H1 (cell line): ENCODE measurements around the gene TCIRG1. TPM values are rescaled to one million over a fixed set of nuclear protein-coding genes. Genes with fewer than 3 reads are reported as not detected.

Source experiments
- CTCF ChIA-PET: fragments of 300-600 bp; sonication (Branson Sonifier 250); formaldehyde crosslinking; loops from one replicate; lab custom pipeline; 2021; ENCODE audit not compliant: partially characterized antibody; lab: Charles Lee
- POLR2A ChIA-PET: fragments of 300-600 bp; sonication (Branson Sonifier 250); formaldehyde crosslinking; loops from one replicate; lab custom pipeline; 2021; ENCODE audit warnings: inconsistent platforms; ENCODE audit not compliant: partially characterized antibody; lab: Charles Lee
- DNase-seq, 2 experiments: peaks; one replicate each; pipeline versions ENCODE4 v3.0.0 to v3.0.0-alpha.2; 2010 to 2022; ENCODE audit warnings: low spot score in 2 of 2, low read depth in 1 of 2, mixed read lengths in 1 of 2
- FAIRE-seq: peaks from 2 replicates; lab custom pipeline; 2011; peaks lifted over from hg19 to GRCh38; lab: Jason Lieb, UNC
- H2AFZ ChIP-seq: 2 replicates; pipeline ENCODE4 v1.8.1; 2012; ENCODE audit warnings: low read length, inconsistent platforms
- H2AK5ac ChIP-seq: 2 replicates; pipeline ENCODE4 v1.6.1; 2013; ENCODE audit warnings: low read depth, low read length
- H2BK120ac ChIP-seq: replicated peaks from 2 replicates; pipeline ENCODE3; 2013; ENCODE audit warnings: low read depth, low read length, inconsistent platforms
- H2BK12ac ChIP-seq: 2 replicates; pipeline ENCODE4 v1.6.1; 2013; ENCODE audit warnings: low read depth, low read length
- H2BK15ac ChIP-seq: 2 replicates; pipeline ENCODE4 v1.6.1; 2013; ENCODE audit warnings: low read length
- H2BK20ac ChIP-seq: 2 replicates; pipeline ENCODE4 v1.6.1; 2013; ENCODE audit warnings: low read length
- H2BK5ac ChIP-seq: 2 replicates; pipeline ENCODE4 v1.6.1; 2013; ENCODE audit warnings: low read depth, low read length
- H3K14ac ChIP-seq: 2 replicates; pipeline ENCODE4 v1.6.1; 2013; ENCODE audit warnings: inconsistent platforms; ENCODE audit not compliant: insufficient read length
- H3K18ac ChIP-seq: 2 replicates; pipeline ENCODE4 v1.6.1; 2013; ENCODE audit warnings: low read length; ENCODE audit errors: extremely low read depth
- H3K23ac ChIP-seq: 2 replicates; pipeline ENCODE4 v1.6.1; 2013; ENCODE audit warnings: inconsistent platforms; ENCODE audit not compliant: insufficient read length
- H3K23me2 ChIP-seq: 2 replicates; pipeline ENCODE4 v1.6.1; 2013; ENCODE audit warnings: low read depth, low read length
- H3K27ac ChIP-seq: 2 replicates; pipeline ENCODE4 v1.6.1; 2011; ENCODE audit warnings: low read depth, low read length, inconsistent platforms
- H3K27me3 ChIP-seq, 4 experiments: replicated peaks in 1 of 4; 1 replicate in 1 of 4; 2 replicates in 3 of 4; pipeline versions ENCODE4 v1.6.1 to v1.8.1; 2011 to 2013; ENCODE audit warnings: low read length in 3 of 4, mild to moderate bottlenecking in 3 of 4, inconsistent platforms in 2 of 4, mixed read lengths in 2 of 4, moderate library complexity in 1 of 4; ENCODE audit not compliant: control insufficient read depth in 3 of 4, insufficient read depth in 3 of 4; ENCODE audit errors: extremely low read depth in 1 of 4
- H3K36me3 ChIP-seq, 4 experiments: 2 replicates each; pipeline versions ENCODE4 v1.6.1 to v1.8.1; 2011 to 2013; ENCODE audit warnings: mild to moderate bottlenecking in 4 of 4, low read length in 3 of 4, moderate library complexity in 2 of 4, control low read depth in 1 of 4, inconsistent platforms in 1 of 4; ENCODE audit not compliant: insufficient read depth in 4 of 4, control insufficient read depth in 2 of 4
- H3K4ac ChIP-seq: replicated peaks from 2 replicates; pipeline ENCODE3; 2013; ENCODE audit warnings: low read length, low read depth, mixed read lengths, inconsistent platforms; ENCODE audit not compliant: insufficient read length
- H3K4me1 ChIP-seq, 4 experiments: replicated peaks in 1 of 4; 1 replicate in 1 of 4; 2 replicates in 3 of 4; pipeline versions ENCODE4 v1.6.1 to v1.8.1; 2011 to 2013; ENCODE audit warnings: low read length in 3 of 4, inconsistent platforms in 2 of 4, mixed read lengths in 1 of 4; ENCODE audit not compliant: insufficient read depth in 4 of 4, control insufficient read depth in 3 of 4
- H3K4me2 ChIP-seq, 2 experiments: 2 replicates each; pipeline versions ENCODE4 v1.6.1 to v1.8.1; 2011 to 2013; ENCODE audit warnings: low read depth in 2 of 2, low read length in 2 of 2, control low read depth in 1 of 2, inconsistent platforms in 1 of 2, mild to moderate bottlenecking in 1 of 2; ENCODE audit not compliant: insufficient read depth in 1 of 2
- H3K4me3 ChIP-seq, 4 experiments: fragments of 200-600, 300-600 bp in 1 of 4; sonication (generic), shearing (Covaris generic), sonication (Bioruptor Twin) in 1 of 4; 2 replicates each; pipeline versions ENCODE4 v1.5.1 to v1.8.1; 2011 to 2016; ENCODE audit warnings: low read length in 4 of 4, low read depth in 3 of 4, control low read depth in 2 of 4, inconsistent platforms in 2 of 4, mild to moderate bottlenecking in 2 of 4, mixed read lengths in 1 of 4, moderate library complexity in 1 of 4; ENCODE audit not compliant: insufficient read depth in 2 of 4; ENCODE audit errors: extremely low read depth in 1 of 4
- H3K56ac ChIP-seq: replicated peaks from 2 replicates; pipeline ENCODE3; 2013; ENCODE audit warnings: low read depth, mild to moderate bottlenecking, mixed read lengths, low read length, inconsistent platforms; ENCODE audit not compliant: insufficient read length
- H3K79me1 ChIP-seq: 2 replicates; pipeline ENCODE4 v1.6.1; 2013; ENCODE audit warnings: low read depth, low read length, control low read depth
- H3K79me2 ChIP-seq, 2 experiments: 2 replicates each; pipeline versions ENCODE4 v1.6.1 to v1.8.1; 2012 to 2013; ENCODE audit warnings: low read length in 2 of 2, mild to moderate bottlenecking in 2 of 2, inconsistent platforms in 1 of 2; ENCODE audit not compliant: insufficient read depth in 2 of 2, control insufficient read depth in 1 of 2
- H3K9ac ChIP-seq, 4 experiments: replicated peaks in 1 of 4; 1 replicate in 1 of 4; 2 replicates in 3 of 4; pipeline versions ENCODE4 v1.6.1 to v1.8.1; 2011 to 2013; ENCODE audit warnings: low read depth in 3 of 4, low read length in 3 of 4, control low read depth in 2 of 4, mild to moderate bottlenecking in 2 of 4, moderate library complexity in 2 of 4, inconsistent platforms in 1 of 4; ENCODE audit errors: extremely low read depth in 1 of 4
- H3K9me3 ChIP-seq, 2 experiments: 2 replicates each; pipeline versions ENCODE4 v1.6.1 to v1.8.1; 2012 to 2013; ENCODE audit warnings: mild to moderate bottlenecking in 2 of 2, moderate library complexity in 2 of 2, control low read depth in 1 of 2, inconsistent platforms in 1 of 2, low read depth in 1 of 2, low read length in 1 of 2, mixed read lengths in 1 of 2; ENCODE audit not compliant: insufficient read depth in 2 of 2
- H4K20me1 ChIP-seq, 2 experiments: replicated peaks in 1 of 2; 2 replicates each; pipeline versions ENCODE3 to v1.8.1; 2011 to 2013; ENCODE audit warnings: inconsistent platforms in 2 of 2, low read length in 2 of 2, mild to moderate bottlenecking in 1 of 2; ENCODE audit not compliant: insufficient read depth in 2 of 2, control insufficient read depth in 1 of 2
- H4K5ac ChIP-seq: 2 replicates; pipeline ENCODE4 v1.6.1; 2013; ENCODE audit warnings: low read length, low read depth, mixed read lengths, inconsistent platforms; ENCODE audit not compliant: insufficient read length
- H4K8ac ChIP-seq: 2 replicates; pipeline ENCODE4 v1.8.0; 2013; ENCODE audit warnings: mild to moderate bottlenecking, moderate library complexity, low read length, inconsistent platforms; ENCODE audit not compliant: insufficient read depth; ENCODE audit errors: extremely low read depth
- H4K91ac ChIP-seq: replicated peaks from 2 replicates; pipeline ENCODE3; 2013; ENCODE audit warnings: low read length, mixed read lengths, inconsistent platforms; ENCODE audit not compliant: insufficient read length
- CREB1 ChIP-seq: IDR thresholded peaks from 2 replicates; pipeline ENCODE4 v1.6.1; 2012; ENCODE audit warnings: inconsistent platforms
- EGR1 ChIP-seq: IDR thresholded peaks from 2 replicates; pipeline ENCODE4 v1.6.1; 2011; ENCODE audit warnings: low read depth, low read length, borderline replicate concordance
- WGBS, 2 experiments: shearing (Covaris generic) in 1 of 2; methylation state at CpG; one replicate each; pipeline versions ENCODE4 v1.1.6 to v1.1.7; 2013 to 2015; ENCODE audit warnings: low lambda C conversion rate in 2 of 2, mixed read lengths in 2 of 2, inconsistent platforms in 1 of 2, low coverage in 1 of 2, missing lambda C conversion rate in 1 of 2; ENCODE audit not compliant: insufficient replicate concordance in 2 of 2, insufficient coverage in 1 of 2, insufficient read length in 1 of 2; ENCODE audit errors: extremely low coverage in 1 of 2, missing lambda C conversion rate in 1 of 2; 5-methylcytosine and 5-hydroxymethylcytosine counted together
- polyA plus RNA-seq, 7 experiments: library from polyadenylated mRNA; depleted of rRNA in 3 of 7; stranded (reverse) in 5 of 7; unstranded in 2 of 7; fragments of >200 nt in 5 of 7; fragments of 200-250 nt in 2 of 7; gene quantifications; 1 replicate in 5 of 7; 2 replicates in 1 of 7; 4 replicates in 1 of 7; pipeline versions ENCODE4 v1.2.1 to v1.2.3, GENCODE V29; 2011 to 2013; ENCODE audit warnings: missing spikeins in 2 of 7, mixed read lengths in 2 of 7
- total RNA-seq: library from RNA; stranded (reverse); fragmentation: NEBNext Ultra II Directional; extraction: Animal tissue kit (Norgen Biotek cat#: 25700); gene quantifications from 2 replicates; pipeline ENCODE4 v1.2.1, GENCODE V29; 2021

The TCIRG1 gene
- total and polyA plus RNA-seq, 2 of the 8 experiments (the other 6 are each of a cell fraction or from before 2014, with no cell fraction given) = 25.3 to 39.6 TPM

- no peaks in the 10 kb centered on the region for H3K9me3 ChIP-seq
- no peak overlapping the region for H2BK120ac ChIP-seq
- H2AK5ac ChIP-seq = no peak overlapping the region
- no peak overlapping the region for H3K4me3 ChIP-seq
- H4K20me1 ChIP-seq = peaks cover 0 to 6% of the 10 kb centered on the region in 2 experiments
- no peak overlapping the region for H2BK20ac ChIP-seq
- no peak overlapping the region for H4K91ac ChIP-seq
- H3K36me3 ChIP-seq = no peaks in the 10 kb centered on the region
- H3K79me2 ChIP-seq = no peaks in the 10 kb centered on the region
- H4K8ac ChIP-seq = no peak overlapping the region
- WGBS, 2 experiments = 80% methylated on average over 8 of the region's 8 CpGs; no CpG with 5 or more reads in 1 of the 2 experiments
- no peak overlapping the region for H3K23ac ChIP-seq
- H3K18ac ChIP-seq = no peak overlapping the region
- H3K4me1 ChIP-seq = peaks cover 4 to 25% (median 18%) of the 10 kb centered on the region in 4 experiments
- no peak overlapping the region for H2AFZ ChIP-seq
- no peak overlapping the region for H3K4me2 ChIP-seq
- FAIRE-seq (no peak), DNase-seq (no peak)
- H2BK5ac ChIP-seq = no peak overlapping the region
- no peaks in the 10 kb centered on the region for H3K79me1 ChIP-seq
- H3K9ac ChIP-seq = no peak overlapping the region
- H3K27me3 ChIP-seq = no peaks in the 10 kb centered on the region
- H3K27ac ChIP-seq = no peak overlapping the region
- H2BK15ac ChIP-seq = no peak overlapping the region
- ChIA-PET POLR2A (interaction anchor here (0.8 to 16.6 kb wide), 7 partner anchors 10 to 82 kb away, joined by 3 to 183 read pairs (median 3); partner anchors contain the start of genes CHKA and NDUFS8), CTCF (interaction anchor here (0.9 to 2.7 kb wide), 7 partner anchors 9 to 165 kb away, joined by 3 to 18 read pairs (median 5); partner anchors contain the start of gene NDUFS8)
- H2BK12ac ChIP-seq = no peak overlapping the region
- H3K23me2 ChIP-seq = no peaks in the 10 kb centered on the region; the same call in 1 of the 2 replicates
- no peak overlapping the region for H3K4ac ChIP-seq
- no peak overlapping the region for H3K14ac ChIP-seq
- H3K56ac ChIP-seq = no peak overlapping the region
- no peak overlapping the region for H4K5ac ChIP-seq
- TF ChIP-seq CREB1 (no peak), EGR1 (no peak)
Observed at GRCh38 chr11:68043029-68043348, 4.2 kb downstream of the TCIRG1 start.
